Neural progenitor cell (in vitro differentiated cells): ENCODE measurements around the gene PTCD2. TPM values are rescaled to one million over a fixed set of nuclear protein-coding genes. Genes with fewer than 3 reads are reported as not detected.

Source experiments
- DNase-seq: peaks from one replicate; pipeline ENCODE4 v3.0.0-alpha.2; 2016; ENCODE audit warnings: low spot score
- H2AFZ ChIP-seq: fragments of 200-600 bp; sonication (generic); replicated peaks from 2 replicates; pipeline ENCODE4 v1.6.1; 2016; ENCODE audit warnings: antibody characterized with exemption
- H3F3A ChIP-seq: fragments of 200-600 bp; sonication (generic); 2 replicates; pipeline ENCODE4 v1.6.1; 2016; ENCODE audit warnings: antibody characterized with exemption, low read depth
- H3K27ac ChIP-seq: fragments of 200-600 bp; sonication (generic); 2 replicates; pipeline ENCODE4 v1.5.1; 2016; ENCODE audit warnings: mild to moderate bottlenecking
- H3K27me3 ChIP-seq: fragments of 200-600 bp; sonication (generic); 2 replicates; pipeline ENCODE4 v1.6.1; 2016; ENCODE audit warnings: mild to moderate bottlenecking, moderate library complexity
- H3K36me3 ChIP-seq: fragments of 200-600 bp; sonication (generic); 2 replicates; pipeline ENCODE4 v1.5.1; 2016
- H3K4me1 ChIP-seq: fragments of 200-600 bp; sonication (generic); 2 replicates; pipeline ENCODE4 v1.6.1; 2016; ENCODE audit warnings: mixed run types
- H3K4me2 ChIP-seq: fragments of 200-600 bp; sonication (generic); 2 replicates; pipeline ENCODE4 v1.6.1; 2016
- H3K4me3 ChIP-seq: fragments of 200-600 bp; sonication (generic); 2 replicates; pipeline ENCODE4 v1.5.1; 2016
- H3K79me2 ChIP-seq: fragments of 200-600 bp; sonication (generic); 2 replicates; pipeline ENCODE4 v1.6.1; 2016; ENCODE audit warnings: low read depth
- H3K9ac ChIP-seq: fragments of 200-600 bp; sonication (generic); 2 replicates; pipeline ENCODE4 v1.6.1; 2016
- H3K9me3 ChIP-seq: fragments of 200-600 bp; sonication (generic); 2 replicates; pipeline ENCODE4 v1.5.1; 2016; ENCODE audit warnings: low read depth
- H4K20me1 ChIP-seq: fragments of 200-600 bp; sonication (generic); 2 replicates; pipeline ENCODE4 v1.6.1; 2016; ENCODE audit warnings: low read depth
- H3K27ac Mint-ChIP-seq: 3 replicates; pipeline ENCODE4 v1.8.0; 2021; ENCODE audit warnings: mixed read lengths
- H3K27me3 Mint-ChIP-seq: 2 replicates; pipeline ENCODE4 v1.8.0; 2022; ENCODE audit warnings: low read depth, mild to moderate bottlenecking, inconsistent platforms, moderate library complexity, mixed read lengths; ENCODE audit not compliant: insufficient read depth
- H3K36me3 Mint-ChIP-seq: 3 replicates; pipeline ENCODE4 v1.8.0; 2021; ENCODE audit warnings: mixed read lengths
- H3K4me1 Mint-ChIP-seq: 3 replicates; pipeline ENCODE4 v1.8.0; 2021; ENCODE audit warnings: mixed read lengths
- H3K4me3 Mint-ChIP-seq: 3 replicates; pipeline ENCODE4 v1.8.0; 2021; ENCODE audit warnings: mild to moderate bottlenecking, moderate library complexity, mixed read lengths
- H3K9me3 Mint-ChIP-seq: 3 replicates; pipeline ENCODE4 v1.8.0; 2020; ENCODE audit warnings: mixed read lengths
- CTCF ChIP-seq: fragments of 200-600 bp; sonication (generic); IDR thresholded peaks from 2 replicates; pipeline ENCODE4 v1.5.1; 2017; ENCODE audit warnings: antibody characterized with exemption, mild to moderate bottlenecking
- EZH2 ChIP-seq: fragments of 200-600 bp; sonication (generic); IDR thresholded peaks from 2 replicates; pipeline ENCODE4 v1.6.1; 2017; ENCODE audit warnings: antibody characterized with exemption, mild to moderate bottlenecking, moderate library complexity
- EZH2phosphoT487 ChIP-seq: fragments of 200-600 bp; sonication (generic); IDR thresholded peaks from 2 replicates; pipeline ENCODE4 v1.6.1; 2017; ENCODE audit warnings: antibody characterized with exemption
- total RNA-seq: library from RNA; depleted of rRNA; stranded (reverse); fragments of >200 nt; gene quantifications from 2 replicates; pipeline ENCODE4 v1.2.3, GENCODE V29; 2015; ENCODE audit warnings: low replicate concordance

PTCD2 gene
- total RNA-seq, 1 donor from 2014 or later, result 13.7 TPM

DNA sequence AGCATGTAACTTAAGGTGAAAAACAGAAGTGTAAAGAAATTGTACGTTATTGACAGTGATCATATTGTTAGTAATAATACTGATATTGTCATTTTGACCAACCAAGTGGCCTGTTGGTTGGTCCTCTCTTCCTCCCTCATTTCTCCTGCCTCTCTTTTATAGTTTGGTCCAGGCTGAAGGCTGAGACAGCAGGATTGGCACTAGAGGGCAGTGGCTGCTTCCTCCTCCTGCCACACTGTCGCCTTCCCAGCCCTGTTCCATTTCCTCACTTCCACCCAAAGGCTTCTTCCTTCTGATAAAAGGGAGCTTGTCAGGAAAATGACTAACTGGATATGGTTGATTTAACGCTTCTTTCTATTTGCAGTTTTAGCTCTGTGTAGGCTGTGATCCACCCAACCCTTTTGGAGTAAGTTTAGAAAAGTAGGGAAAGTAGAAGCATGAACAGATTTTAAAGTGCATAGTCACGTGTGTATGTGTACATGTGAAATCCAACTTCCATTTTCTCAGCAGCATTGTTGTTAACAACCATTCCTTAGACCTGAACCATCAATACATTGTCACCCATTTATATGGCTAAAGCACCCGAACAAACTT lies 35.6 kb downstream of the PTCD2 start:
- H4K20me1 ChIP-seq, result no peaks in the 10 kb centered on the region
- no peaks in the 10 kb centered on the region for H3K9me3 ChIP-seq
- H3K36me3 ChIP-seq, result no peaks in the 10 kb centered on the region
- H3K79me2 ChIP-seq, result no peaks in the 10 kb centered on the region
- H3K27me3 Mint-ChIP-seq, result no peaks in the 10 kb centered on the region
- no peak overlapping the region for H3K9ac ChIP-seq
- no peak overlapping the region for H3K4me3 ChIP-seq
- no peak overlapping the region for H3K4me3 Mint-ChIP-seq
- H3K27me3 ChIP-seq, result no peaks in the 10 kb centered on the region
- H3K27ac Mint-ChIP-seq, result no peak overlapping the region
- no peak overlapping the region for H2AFZ ChIP-seq
- H3K9me3 Mint-ChIP-seq, result no peaks in the 10 kb centered on the region
- DNase-seq, result peak; percentile 61
- H3K36me3 Mint-ChIP-seq, result peaks cover 22% of the 10 kb centered on the region
- H3F3A ChIP-seq, result no peaks in the 10 kb centered on the region
- TF ChIP-seq EZH2phosphoT487, result no peak
- TF ChIP-seq EZH2, result no peak
- peak; percentile 68 for TF ChIP-seq CTCF
- peaks cover 4% of the 10 kb centered on the region for H3K4me1 Mint-ChIP-seq
- no peak overlapping the region for H3K4me2 ChIP-seq
- no peaks in the 10 kb centered on the region for H3K4me1 ChIP-seq
- H3K27ac ChIP-seq, result no peak overlapping the region

- peaks cover 22% of the 10 kb centered on the region for H3K36me3 Mint-ChIP-seq
- Histone ChIP-seq H3K27me3 (no peaks in the 10 kb centered on the region), H2AFZ (no peak overlapping the region), H3K9ac (no peak overlapping the region), H3K4me3 (no peak overlapping the region), H4K20me1 (no peaks in the 10 kb centered on the region), H3K4me2 (no peak overlapping the region), H3F3A (no peaks in the 10 kb centered on the region), H3K27ac (no peak overlapping the region), H3K9me3 (no peaks in the 10 kb centered on the region), H3K4me1 (no peaks in the 10 kb centered on the region), H3K79me2 (no peaks in the 10 kb centered on the region), H3K36me3 (no peaks in the 10 kb centered on the region)
- H3K27me3 Mint-ChIP-seq, result no peaks in the 10 kb centered on the region
- no peak overlapping the region for H3K4me3 Mint-ChIP-seq
- peaks cover 4% of the 10 kb centered on the region for H3K4me1 Mint-ChIP-seq
- H3K9me3 Mint-ChIP-seq, result no peaks in the 10 kb centered on the region
- TF ChIP-seq CTCF (no peak), EZH2phosphoT487 (no peak), EZH2 (no peak)
- DNase-seq, result no peak
- H3K27ac Mint-ChIP-seq, result no peak overlapping the region
Measured at GRCh38 chr5:72356361-72356760, 36.2 kb downstream of the PTCD2 start.

DNA sequence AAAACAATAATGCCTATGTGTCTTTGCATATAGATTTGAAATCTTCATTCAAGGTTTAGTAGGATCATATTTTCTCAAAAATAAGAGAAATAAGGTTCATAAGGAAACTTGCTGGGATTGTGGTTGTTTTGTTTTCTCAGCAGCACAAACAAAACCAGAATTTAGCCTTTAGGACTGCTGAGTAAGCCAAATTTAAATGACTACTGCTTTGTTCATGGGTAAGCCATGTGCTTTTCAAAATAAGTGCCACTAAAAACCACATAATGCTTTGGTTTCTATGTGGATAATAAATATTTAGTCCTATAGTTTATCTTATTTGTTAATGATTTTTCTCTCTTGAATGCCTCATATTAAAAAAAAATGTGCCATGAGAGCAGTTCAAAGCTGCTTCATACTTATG lies 38.8 kb downstream of the PTCD2 start:
- no peak overlapping the region for H3K9ac ChIP-seq
- no peaks in the 10 kb centered on the region for H3F3A ChIP-seq
- no peaks in the 10 kb centered on the region for H3K79me2 ChIP-seq
- Mint-ChIP-seq H3K27ac (no peak overlapping the region), H3K4me3 (no peak overlapping the region), H3K27me3 (no peaks in the 10 kb centered on the region), H3K36me3 (peaks cover 33% of the 10 kb centered on the region), H3K4me1 (peaks cover 14% of the 10 kb centered on the region), H3K9me3 (peaks cover 2% of the 10 kb centered on the region)
- DNase-seq, result no peak
- no peaks in the 10 kb centered on the region for H3K27me3 ChIP-seq
- H3K4me3 ChIP-seq, result no peak overlapping the region
- no peaks in the 10 kb centered on the region for H3K36me3 ChIP-seq
- H2AFZ ChIP-seq, result no peak overlapping the region
- no peaks in the 10 kb centered on the region for H4K20me1 ChIP-seq
- TF ChIP-seq CTCF (no peak), EZH2phosphoT487 (no peak), EZH2 (no peak)
- no peaks in the 10 kb centered on the region for H3K9me3 ChIP-seq
- H3K27ac ChIP-seq, result no peak overlapping the region
- H3K4me1 ChIP-seq, result no peaks in the 10 kb centered on the region
- no peak overlapping the region for H3K4me2 ChIP-seq
